MG63 (cell line): ENCODE measurements around the gene MICU1. TPM values are rescaled to one million over a fixed set of nuclear protein-coding genes. Genes with fewer than 3 reads are reported as not detected.

Source experiments
- DNase-seq: peaks from one replicate; pipeline ENCODE4 v3.0.0-alpha.2; 2020
- H3K27me3 ChIP-seq: fragments of 250-450 bp; sonication (Bioruptor Pico); 2 replicates; pipeline ENCODE4 v1.5.1; 2020; ENCODE audit warnings: mild to moderate bottlenecking, moderate library complexity
- H3K36me3 ChIP-seq: fragments of 250-450 bp; sonication (Bioruptor Pico); 2 replicates; pipeline ENCODE4 v1.5.1; 2020; ENCODE audit warnings: mild to moderate bottlenecking, moderate library complexity
- H3K4me3 ChIP-seq: fragments of 250-450 bp; sonication (Bioruptor Pico); 2 replicates; pipeline ENCODE4 v1.5.1; 2020; ENCODE audit warnings: mild to moderate bottlenecking, moderate library complexity
- H3K9me3 ChIP-seq: fragments of 250-450 bp; sonication (Bioruptor Pico); 2 replicates; pipeline ENCODE4 v1.5.1; 2020; ENCODE audit warnings: mild to moderate bottlenecking, moderate library complexity
- total RNA-seq: library from RNA; depleted of rRNA; stranded (reverse); fragments of >200 nt; shearing (Covaris generic); gene quantifications from 2 replicates; pipeline ENCODE4 v1.2.3, GENCODE V29; 2014; ENCODE audit warnings: low replicate concordance

Gene MICU1
- total RNA-seq, 1 experiment from 2014 or later: 35.1 TPM

DNA sequence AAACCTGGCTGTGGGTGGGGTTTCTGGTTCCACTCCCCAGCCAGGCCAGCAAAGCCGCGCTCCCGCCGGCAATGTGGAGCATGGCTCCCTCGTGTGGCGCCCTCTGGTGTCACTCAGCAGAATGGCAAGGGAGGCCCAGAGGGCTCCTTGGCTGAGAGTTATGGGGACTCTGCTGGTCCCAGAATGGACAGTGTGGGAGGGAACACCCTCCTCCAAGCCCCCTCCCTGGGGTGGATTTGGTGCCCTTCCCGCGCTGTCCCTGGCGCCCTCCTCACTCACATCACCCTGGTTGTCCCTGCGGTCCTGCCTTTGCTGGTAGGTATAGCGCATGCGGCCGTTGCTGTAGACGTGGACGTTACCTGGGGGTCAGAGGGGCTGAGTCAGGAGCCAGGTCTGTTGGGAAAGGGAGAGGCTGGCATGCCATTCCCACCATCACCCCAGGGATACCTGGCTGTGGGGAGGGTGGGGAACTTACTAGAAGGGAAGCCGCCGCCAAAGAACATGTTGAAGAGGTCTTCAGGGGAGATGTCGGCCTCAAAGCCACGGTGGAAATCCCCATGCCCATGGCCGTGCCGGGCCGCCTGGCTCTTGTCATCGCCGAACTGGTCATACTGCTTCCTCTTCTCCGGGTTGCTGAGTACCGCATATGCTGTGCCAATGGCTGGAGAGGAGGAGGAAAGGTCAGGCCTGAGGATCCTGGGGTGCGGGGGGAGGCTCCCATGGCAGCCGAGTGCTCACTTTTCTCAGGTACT, 285.2 kb downstream of the MICU1 start:
- H3K4me3 ChIP-seq: no peak overlapping the region
- no peaks in the 10 kb centered on the region for H3K9me3 ChIP-seq
- peak; percentile 62 for DNase-seq
- no peaks in the 10 kb centered on the region for H3K27me3 ChIP-seq
- peaks cover 54% of the 10 kb centered on the region for H3K36me3 ChIP-seq

- no peak for DNase-seq
- Histone ChIP-seq H3K4me3 (no peak overlapping the region), H3K27me3 (no peaks in the 10 kb centered on the region), H3K36me3 (peaks cover 63% of the 10 kb centered on the region), H3K9me3 (no peaks in the 10 kb centered on the region)
These were observed 287.7 kb downstream of the MICU1 start for GRCh38 chr10:72338180-72338579.

- Histone ChIP-seq H3K4me3 (no peak overlapping the region), H3K27me3 (no peaks in the 10 kb centered on the region), H3K36me3 (peaks cover 63% of the 10 kb centered on the region), H3K9me3 (no peaks in the 10 kb centered on the region)
- no peak for DNase-seq
These were observed 288.2 kb downstream of the MICU1 start for GRCh38 chr10:72337722-72338121.

DNA sequence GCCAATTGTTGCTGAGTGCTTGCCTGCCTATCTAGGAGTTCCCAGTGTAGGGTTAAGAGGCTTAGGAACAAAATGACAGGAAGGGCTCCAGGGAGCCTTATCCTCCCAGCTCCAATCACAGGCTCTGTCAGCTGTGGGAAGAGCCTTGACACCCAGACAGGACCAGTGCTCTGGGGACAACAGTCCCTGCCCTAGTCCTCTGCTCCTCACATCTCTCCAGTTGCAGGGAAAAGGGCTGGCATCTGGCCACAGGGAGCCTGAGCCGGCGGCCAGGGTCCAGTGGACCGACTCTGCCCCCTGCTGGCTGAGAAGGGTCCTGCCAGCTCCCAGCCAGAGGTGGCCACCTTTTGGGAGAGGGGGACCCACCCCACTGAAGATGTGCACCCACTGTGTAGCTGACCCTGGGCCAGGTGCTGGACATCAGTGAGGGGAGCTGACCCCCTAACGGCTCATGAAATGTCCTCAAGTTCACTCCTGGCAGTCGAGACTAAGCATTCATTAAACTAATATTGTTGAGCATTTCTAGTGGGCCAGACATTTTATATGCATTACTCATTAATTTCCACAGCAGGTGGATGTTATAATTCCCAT, 288.7 kb downstream of the MICU1 start:
- Histone ChIP-seq H3K27me3 (no peaks in the 10 kb centered on the region), H3K36me3 (peaks cover 62% of the 10 kb centered on the region), H3K4me3 (no peak overlapping the region), H3K9me3 (no peaks in the 10 kb centered on the region)
- DNase-seq: peak; percentile 62

GRCh38 chr10:72336259-72337038, 289.4 kb downstream of the MICU1 start:
- H3K36me3 ChIP-seq: peaks cover 55% of the 10 kb centered on the region
- H3K9me3 ChIP-seq: no peaks in the 10 kb centered on the region
- H3K4me3 ChIP-seq: no peak overlapping the region
- DNase-seq: no peak
- H3K27me3 ChIP-seq: no peaks in the 10 kb centered on the region

GRCh38 chr10:72335394-72336258, 290.3 kb downstream of the MICU1 start:
- no peak for DNase-seq
- Histone ChIP-seq H3K9me3 (no peaks in the 10 kb centered on the region), H3K27me3 (no peaks in the 10 kb centered on the region), H3K36me3 (peaks cover 47% of the 10 kb centered on the region), H3K4me3 (no peak overlapping the region)

GRCh38 chr10:72334825-72335393, 291.0 kb downstream of the MICU1 start:
- Histone ChIP-seq H3K36me3 (peaks cover 40% of the 10 kb centered on the region), H3K9me3 (no peaks in the 10 kb centered on the region), H3K4me3 (no peak overlapping the region), H3K27me3 (no peaks in the 10 kb centered on the region)
- no peak for DNase-seq

GRCh38 chr10:72334196-72334824, 291.6 kb downstream of the MICU1 start:
- Histone ChIP-seq H3K9me3 (no peaks in the 10 kb centered on the region), H3K27me3 (no peaks in the 10 kb centered on the region), H3K4me3 (no peak overlapping the region), H3K36me3 (peaks cover 36% of the 10 kb centered on the region)
- DNase-seq: no peak

DNA sequence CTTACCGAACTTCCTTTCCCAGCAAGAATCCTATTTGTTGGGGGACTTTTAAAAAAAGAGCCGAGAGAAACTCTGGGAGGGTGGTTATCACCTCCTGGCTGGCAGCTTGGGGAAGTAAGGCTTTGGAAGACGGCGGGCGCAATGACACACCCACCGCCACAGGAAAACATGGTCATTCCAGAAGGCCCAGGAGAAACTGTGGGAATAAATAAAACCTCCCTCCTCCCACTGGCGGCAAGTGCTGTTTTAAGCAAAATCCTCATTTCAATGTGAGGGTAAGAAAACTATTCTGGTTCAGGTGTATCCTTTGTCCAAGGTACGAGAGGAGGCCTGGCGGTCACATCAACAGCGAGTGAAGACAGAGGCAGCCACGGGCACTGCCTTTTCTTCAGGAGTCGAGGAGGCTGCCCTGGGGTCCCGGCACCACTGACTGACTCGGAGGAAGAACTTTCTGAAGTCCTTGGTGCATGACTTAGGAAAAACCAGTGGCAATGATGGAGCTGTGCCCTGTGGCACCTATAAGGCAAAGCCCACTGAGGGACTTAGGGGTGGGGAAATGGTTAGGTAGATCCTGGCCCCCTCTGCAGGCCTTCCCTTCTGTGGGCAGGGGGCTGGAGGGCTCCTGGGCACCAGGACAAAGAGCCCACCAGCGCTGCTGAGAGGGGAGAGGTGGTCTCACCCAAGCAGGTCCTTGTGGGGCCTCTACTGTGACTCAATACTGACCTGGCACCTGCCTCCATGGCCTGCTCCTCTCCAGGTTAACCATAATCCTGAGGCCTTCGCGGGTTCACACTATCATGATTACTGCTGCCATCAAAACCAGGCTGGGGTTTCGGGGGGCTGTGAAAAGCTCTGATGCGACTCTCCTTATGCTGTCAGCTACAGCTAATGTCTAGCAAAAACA, 292.5 kb downstream of the MICU1 start:
- Histone ChIP-seq H3K36me3 (peaks cover 32% of the 10 kb centered on the region), H3K27me3 (no peaks in the 10 kb centered on the region), H3K4me3 (no peak overlapping the region), H3K9me3 (no peaks in the 10 kb centered on the region)
- no peak for DNase-seq

DNA sequence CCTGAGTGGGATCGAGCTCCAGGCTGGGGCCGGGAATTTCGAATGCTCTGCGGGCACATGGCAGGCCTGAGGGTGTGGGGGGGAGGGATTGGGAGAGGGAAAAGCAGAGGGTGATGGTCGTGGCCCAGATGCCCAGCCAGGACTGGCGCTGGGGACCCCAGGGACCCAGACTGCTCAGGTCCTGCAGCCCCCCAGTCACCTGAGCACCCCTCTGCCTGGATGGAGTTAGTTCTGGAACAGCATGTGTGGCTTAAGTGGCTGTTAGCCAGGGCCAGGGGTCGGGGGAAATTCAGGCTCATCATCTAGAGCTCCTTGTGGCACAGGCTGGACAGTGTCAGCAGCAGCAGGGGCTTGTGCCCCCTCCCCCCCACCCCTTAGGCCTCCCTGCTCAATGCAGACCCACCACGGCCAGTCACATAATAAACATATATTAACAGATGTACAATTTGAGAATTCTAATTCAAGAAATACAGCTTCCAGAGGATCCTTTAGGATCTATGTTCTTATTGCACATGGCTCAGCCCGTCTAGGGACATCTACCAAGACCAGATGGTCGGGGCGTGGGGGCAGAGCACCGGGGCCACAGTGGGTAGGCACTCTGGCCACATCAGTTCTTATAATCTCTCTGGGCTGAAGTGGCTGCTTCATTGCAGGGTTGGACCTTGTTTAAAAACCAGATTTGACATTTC, 293.3 kb downstream of the MICU1 start:
- no peaks in the 10 kb centered on the region for H3K9me3 ChIP-seq
- no peak for DNase-seq
- H3K36me3 ChIP-seq: peaks cover 27% of the 10 kb centered on the region
- H3K27me3 ChIP-seq: no peaks in the 10 kb centered on the region
- no peak overlapping the region for H3K4me3 ChIP-seq

DNA sequence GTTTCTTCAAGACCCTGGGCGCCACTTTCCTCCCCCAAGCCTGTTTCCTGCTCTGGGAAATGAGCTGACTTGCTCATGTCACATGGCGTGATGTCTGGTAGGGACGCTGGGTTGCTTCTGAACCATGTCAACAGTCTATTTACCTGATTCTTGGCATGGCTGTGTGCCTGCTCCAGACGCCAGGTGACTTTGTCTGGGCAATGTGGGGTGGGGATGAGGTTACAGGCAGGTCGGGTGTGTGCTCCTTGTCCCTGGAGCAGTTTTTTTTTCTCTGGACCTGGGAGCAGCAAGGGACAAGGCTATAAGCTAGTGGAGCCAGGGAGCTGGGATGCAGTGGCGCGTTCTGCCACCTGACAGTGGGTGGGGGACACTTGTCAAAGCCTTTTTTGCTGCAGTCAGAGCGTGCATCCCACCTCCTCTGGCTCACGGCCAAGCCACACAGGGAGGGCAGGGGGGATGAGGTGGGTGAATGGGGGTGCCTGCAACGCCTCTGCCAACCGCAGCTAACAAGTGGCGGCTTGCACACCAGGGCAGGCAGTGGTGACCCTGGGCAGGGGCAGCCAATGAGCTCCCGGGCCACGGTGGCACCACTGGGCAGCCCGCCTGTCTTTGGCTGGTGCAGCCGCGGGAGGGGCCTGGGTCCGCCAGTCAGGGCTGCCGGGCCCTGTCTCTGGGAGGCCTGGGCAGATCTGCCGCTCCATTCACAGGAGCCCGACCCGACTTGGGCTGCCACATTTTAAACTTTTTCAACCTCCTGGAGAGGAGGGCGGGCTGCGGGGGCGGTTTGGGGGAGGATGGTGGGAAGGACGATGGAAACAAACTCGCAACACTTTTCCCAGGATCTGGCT, 294.1 kb downstream of the MICU1 start:
- peak; percentile 66 for DNase-seq
- Histone ChIP-seq H3K4me3 (no peak overlapping the region), H3K36me3 (peaks cover 20% of the 10 kb centered on the region), H3K27me3 (no peaks in the 10 kb centered on the region), H3K9me3 (no peaks in the 10 kb centered on the region)

DNA sequence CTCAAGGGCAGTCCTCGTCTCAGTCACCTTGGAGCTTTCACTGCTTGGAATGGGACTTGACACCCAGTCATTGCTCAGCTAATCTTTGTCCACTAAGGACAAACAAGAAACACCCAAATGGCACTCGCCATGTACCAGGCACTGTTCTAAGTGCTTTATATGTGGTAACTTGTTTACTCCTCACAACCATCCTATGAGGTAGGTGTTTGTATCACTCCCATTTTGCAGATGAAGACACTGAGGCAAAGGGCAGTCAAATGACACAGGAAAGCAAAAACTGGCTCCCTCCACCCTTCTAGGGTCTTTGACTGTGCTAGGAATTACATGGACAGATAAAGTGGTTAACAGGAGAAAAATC, 295.8 kb downstream of the MICU1 start:
- DNase-seq: no peak
- Histone ChIP-seq H3K27me3 (no peaks in the 10 kb centered on the region), H3K4me3 (no peak overlapping the region), H3K9me3 (no peaks in the 10 kb centered on the region), H3K36me3 (peaks cover 3% of the 10 kb centered on the region; the same call in 1 of the 2 replicates)

- no peak for DNase-seq
- Histone ChIP-seq H3K36me3 (0 out of 2 replicates have a peak, but pooled peaks cover 2% of the 10 kb centered on the region), H3K4me3 (no peak overlapping the region), H3K27me3 (no peaks in the 10 kb centered on the region), H3K9me3 (no peaks in the 10 kb centered on the region)
These were observed 296.4 kb downstream of the MICU1 start for GRCh38 chr10:72329290-72330068.
